ENCODE measurements around the gene SGCD.

DNA sequence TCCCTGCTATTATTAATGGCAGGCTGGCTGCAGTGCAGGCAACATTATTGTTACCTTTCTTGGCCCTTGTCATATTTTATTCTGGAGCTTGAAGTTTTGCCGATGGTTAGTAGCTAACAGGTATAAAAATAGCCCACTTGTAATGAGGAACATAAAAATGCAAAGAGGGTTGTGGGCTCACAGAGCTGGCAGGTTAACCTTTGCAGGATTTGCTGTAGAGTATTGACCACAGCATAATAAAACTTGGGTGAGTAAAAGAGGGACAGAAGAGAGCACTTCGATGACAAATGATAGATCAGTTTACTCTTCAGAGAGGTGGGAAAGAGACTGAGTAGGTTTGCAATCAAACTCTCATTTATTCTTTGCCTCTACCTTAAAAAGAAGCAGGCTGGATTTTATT is 49.7 kb upstream of the SGCD start:
- TF ChIP-seq, protein P1, sequence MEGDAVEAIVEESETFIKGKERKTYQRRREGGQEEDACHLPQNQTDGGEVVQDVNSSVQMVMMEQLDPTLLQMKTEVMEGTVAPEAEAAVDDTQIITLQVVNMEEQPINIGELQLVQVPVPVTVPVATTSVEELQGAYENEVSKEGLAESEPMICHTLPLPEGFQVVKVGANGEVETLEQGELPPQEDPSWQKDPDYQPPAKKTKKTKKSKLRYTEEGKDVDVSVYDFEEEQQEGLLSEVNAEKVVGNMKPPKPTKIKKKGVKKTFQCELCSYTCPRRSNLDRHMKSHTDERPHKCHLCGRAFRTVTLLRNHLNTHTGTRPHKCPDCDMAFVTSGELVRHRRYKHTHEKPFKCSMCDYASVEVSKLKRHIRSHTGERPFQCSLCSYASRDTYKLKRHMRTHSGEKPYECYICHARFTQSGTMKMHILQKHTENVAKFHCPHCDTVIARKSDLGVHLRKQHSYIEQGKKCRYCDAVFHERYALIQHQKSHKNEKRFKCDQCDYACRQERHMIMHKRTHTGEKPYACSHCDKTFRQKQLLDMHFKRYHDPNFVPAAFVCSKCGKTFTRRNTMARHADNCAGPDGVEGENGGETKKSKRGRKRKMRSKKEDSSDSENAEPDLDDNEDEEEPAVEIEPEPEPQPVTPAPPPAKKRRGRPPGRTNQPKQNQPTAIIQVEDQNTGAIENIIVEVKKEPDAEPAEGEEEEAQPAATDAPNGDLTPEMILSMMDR (IDR thresholded peaks at IDR 0.05): no peak
- TF ChIP-seq POLR2A (IDR thresholded peaks at IDR 0.05): no peak
